SK-N-MC (cell line): ENCODE results near the gene ARL10.

Source experiments
- DNase-seq: peaks from one replicate; pipeline ENCODE4 v3.0.0-alpha.2; 2011; ENCODE audit warnings: low read depth, low spot score
- H3K27ac ChIP-seq: fragments of 200-600 bp; sonication (generic); 2 replicates; pipeline ENCODE4 v1.5.1; 2016; ENCODE audit warnings: mixed run types
- H3K36me3 ChIP-seq: fragments of 200-600 bp; sonication (generic); 2 replicates; pipeline ENCODE4 v1.6.1; 2017; ENCODE audit warnings: antibody characterized with exemption, low read length, mixed read lengths; ENCODE audit not compliant: insufficient read depth
- H3K4me3 ChIP-seq: fragments of 200-600 bp; sonication (generic); 2 replicates; pipeline ENCODE4 v1.5.1; 2016
- H3K9ac ChIP-seq: fragments of 200-600 bp; sonication (generic); 2 replicates; pipeline ENCODE4 v1.8.0; 2017; ENCODE audit warnings: mixed run types, mixed read lengths; ENCODE audit not compliant: insufficient read length
- H3K9me3 ChIP-seq: fragments of 200-600 bp; sonication (generic); 2 replicates; pipeline ENCODE4 v1.6.1; 2017; ENCODE audit warnings: low read depth, mild to moderate bottlenecking, antibody characterized with exemption, low read length, moderate library complexity, mixed read lengths
- EZH2 ChIP-seq: fragments of 200-600 bp; sonication (generic); IDR thresholded peaks from one replicate; pipeline ENCODE4 v1.6.1; 2017; ENCODE audit warnings: antibody characterized with exemption
- FOXP2 ChIP-seq: optimal IDR thresholded peaks from 2 replicates; pipeline ENCODE3; 2011; ENCODE audit warnings: mild to moderate bottlenecking, moderate library complexity; ENCODE audit not compliant: insufficient read depth; ENCODE audit errors: extremely low read length, control extremely low read depth
- POLR2AphosphoS5 ChIP-seq: IDR thresholded peaks from 2 replicates; pipeline ENCODE4 v1.6.1; 2012; ENCODE audit warnings: mild to moderate bottlenecking, low read depth, low read length, borderline replicate concordance

Gene ARL10

GRCh38 chr5:176412517-176413254 is 47.4 kb downstream of the ARL10 start:
- TF ChIP-seq FOXP2 (no peak), EZH2 (no peak), POLR2AphosphoS5 (no peak)
- H3K4me3 ChIP-seq: no peak overlapping the region

DNA sequence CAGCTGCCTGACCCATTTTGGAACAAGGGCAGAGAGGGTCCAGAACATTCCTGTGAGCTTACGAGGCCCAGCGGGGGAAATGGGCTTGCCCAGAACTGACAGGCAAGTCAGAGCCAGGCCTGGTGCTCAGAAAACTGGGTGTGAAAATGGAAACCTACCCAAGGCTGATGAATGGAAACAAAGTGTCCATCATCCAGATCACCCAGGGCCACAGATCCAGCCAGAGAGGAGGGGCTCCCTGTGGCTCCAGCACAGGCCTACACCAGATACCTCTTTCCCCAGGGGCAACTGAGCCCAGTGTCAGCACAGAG is 47.9 kb downstream of the ARL10 start:
- TF ChIP-seq POLR2AphosphoS5 (no peak), EZH2 (no peak), FOXP2 (no peak)
- H3K9me3 ChIP-seq: no peaks in the 10 kb centered on the region
- no peaks in the 10 kb centered on the region for H3K36me3 ChIP-seq
- DNase-seq: no peak
- no peak overlapping the region for H3K9ac ChIP-seq
- H3K27ac ChIP-seq: no peak overlapping the region
- H3K4me3 ChIP-seq: no peak overlapping the region

More at GRCh38 chr5:176412517-176413254, 47.4 kb downstream of the ARL10 start:
- Histone ChIP-seq H3K9ac (no peak overlapping the region), H3K27ac (no peak overlapping the region), H3K9me3 (no peaks in the 10 kb centered on the region), H3K36me3 (no peaks in the 10 kb centered on the region)
- no peak for DNase-seq

GRCh38 chr5:176413709-176414191 is 48.5 kb downstream of the ARL10 start:
- TF ChIP-seq FOXP2 (no peak), POLR2AphosphoS5 (no peak), EZH2 (no peak)
- no peak for DNase-seq
- Histone ChIP-seq H3K27ac (no peak overlapping the region), H3K9ac (no peak overlapping the region), H3K4me3 (no peak overlapping the region), H3K36me3 (no peaks in the 10 kb centered on the region), H3K9me3 (no peaks in the 10 kb centered on the region)

- no peak overlapping the region for H3K9ac ChIP-seq
- DNase-seq: no peak
- no peak overlapping the region for H3K4me3 ChIP-seq
These were observed 49.4 kb downstream of the ARL10 start for GRCh38 chr5:176414704-176415103.

DNA sequence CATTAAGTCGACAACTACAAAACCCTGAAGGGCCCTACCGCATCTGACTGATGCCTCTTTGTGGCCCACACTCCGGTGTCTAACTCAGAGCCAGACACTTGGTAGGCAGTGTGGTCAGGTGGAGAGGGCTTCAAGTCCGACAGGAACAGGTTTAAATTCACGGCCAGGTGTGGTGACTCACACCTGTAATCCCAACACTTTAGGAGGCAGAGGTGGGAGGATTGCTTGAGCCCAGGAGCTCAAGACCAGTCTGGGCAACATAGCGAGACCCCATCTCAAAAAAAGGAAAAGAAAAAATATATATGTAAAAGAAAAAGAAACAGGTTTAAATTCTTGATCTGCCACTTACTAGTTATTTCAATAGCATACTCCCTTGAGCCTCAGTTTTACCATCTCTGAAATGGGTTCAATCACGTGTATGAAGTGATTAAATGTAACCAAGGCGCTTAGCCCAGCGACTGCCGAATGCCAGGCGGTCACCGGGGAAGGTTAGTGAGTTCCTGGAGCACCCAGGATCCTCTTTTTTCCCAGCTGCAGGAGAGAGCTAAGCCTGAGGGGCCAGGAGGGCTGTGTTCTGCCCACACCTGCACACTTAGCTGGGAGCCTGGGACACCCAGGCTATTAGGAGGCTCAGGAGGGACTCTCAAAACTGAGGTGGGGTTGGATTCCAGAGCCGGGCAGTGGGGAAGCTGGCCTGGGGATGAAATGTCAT is 50.1 kb downstream of the ARL10 start:
- TF ChIP-seq POLR2AphosphoS5 (no peak), FOXP2 (no peak), EZH2 (no peak)
- Histone ChIP-seq H3K9me3 (no peaks in the 10 kb centered on the region), H3K27ac (no peak overlapping the region), H3K36me3 (no peaks in the 10 kb centered on the region), H3K9ac (peak overlapping the region; percentile 81), H3K4me3 (peak overlapping the region; percentile 87)
- no peak for DNase-seq

More at GRCh38 chr5:176414704-176415103, 49.4 kb downstream of the ARL10 start:
- no peak overlapping the region for H3K27ac ChIP-seq
- TF ChIP-seq FOXP2: no peak
- TF ChIP-seq POLR2AphosphoS5: no peak
- TF ChIP-seq EZH2: no peak
- H3K36me3 ChIP-seq: no peaks in the 10 kb centered on the region
- H3K9me3 ChIP-seq: no peaks in the 10 kb centered on the region

GRCh38 chr5:176415952-176416924 is 51.0 kb downstream of the ARL10 start, which contains the start of gene CLTB:
Gene CLTB, minus strand, starts transcription at chr5:176416539. Its CDS starts 176 bp downstream, at chr5:176416363.
- H3K4me3 ChIP-seq: peak within 1 kb of the TSS; percentile 87
- H3K27ac ChIP-seq: no peak within 1 kb of the TSS
- TF ChIP-seq FOXP2: peak; percentile 17
- TF ChIP-seq EZH2: no peak

DNA sequence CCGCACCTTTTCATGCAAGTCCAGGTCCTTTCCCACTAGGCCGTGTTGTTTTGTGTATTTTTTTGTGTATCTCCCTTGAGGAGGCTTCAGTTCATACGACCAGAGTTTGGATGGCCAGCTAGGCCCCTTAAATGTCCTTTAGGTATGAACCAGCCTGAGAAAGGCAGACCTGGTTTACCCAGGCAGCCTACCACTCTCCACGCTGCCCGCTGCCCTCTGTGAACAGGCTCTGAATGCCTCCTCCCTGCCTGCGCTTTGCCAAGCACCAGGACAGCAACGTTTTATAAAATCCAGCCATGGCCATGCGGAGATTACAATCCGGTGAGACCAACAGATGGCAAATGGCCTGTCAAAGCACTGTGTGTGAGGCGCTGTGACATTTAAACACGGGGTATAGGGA is 51.7 kb downstream of the ARL10 start:
- TF ChIP-seq POLR2AphosphoS5 (no peak), FOXP2 (no peak), EZH2 (no peak)
- H3K9me3 ChIP-seq: no peaks in the 10 kb centered on the region
- DNase-seq: no peak
- peak overlapping the region; percentile 87 for H3K4me3 ChIP-seq
- no peaks in the 10 kb centered on the region for H3K36me3 ChIP-seq
- peak overlapping the region; percentile 55 for H3K9ac ChIP-seq
- no peak overlapping the region for H3K27ac ChIP-seq

More at GRCh38 chr5:176415952-176416924, 51.0 kb downstream of the ARL10 start, which contains the start of gene CLTB:
- H3K9ac ChIP-seq: peak within 1 kb of the TSS; percentile 81
- no peaks in the 10 kb centered on the region for H3K36me3 ChIP-seq
- DNase-seq: no peak
- H3K9me3 ChIP-seq: no peaks in the 10 kb centered on the region
